K562 (cell line): Measurements from ENCODE around the gene RABL3.

Experiments used
- FOXP1 ChIP-seq: sonication (generic); formaldehyde crosslinking; IDR thresholded peaks from 2 replicates; pipeline ENCODE4 v1.8.0; 2022; ENCODE audit warnings: mild to moderate bottlenecking, missing genetic modification reagents
- ZFP36 ChIP-seq: fragments of 150-350 bp; IDR thresholded peaks from 2 replicates; pipeline ENCODE4 v1.6.1; 2018; ENCODE audit warnings: low read length, low read depth; ENCODE audit not compliant: partially characterized antibody

DNA sequence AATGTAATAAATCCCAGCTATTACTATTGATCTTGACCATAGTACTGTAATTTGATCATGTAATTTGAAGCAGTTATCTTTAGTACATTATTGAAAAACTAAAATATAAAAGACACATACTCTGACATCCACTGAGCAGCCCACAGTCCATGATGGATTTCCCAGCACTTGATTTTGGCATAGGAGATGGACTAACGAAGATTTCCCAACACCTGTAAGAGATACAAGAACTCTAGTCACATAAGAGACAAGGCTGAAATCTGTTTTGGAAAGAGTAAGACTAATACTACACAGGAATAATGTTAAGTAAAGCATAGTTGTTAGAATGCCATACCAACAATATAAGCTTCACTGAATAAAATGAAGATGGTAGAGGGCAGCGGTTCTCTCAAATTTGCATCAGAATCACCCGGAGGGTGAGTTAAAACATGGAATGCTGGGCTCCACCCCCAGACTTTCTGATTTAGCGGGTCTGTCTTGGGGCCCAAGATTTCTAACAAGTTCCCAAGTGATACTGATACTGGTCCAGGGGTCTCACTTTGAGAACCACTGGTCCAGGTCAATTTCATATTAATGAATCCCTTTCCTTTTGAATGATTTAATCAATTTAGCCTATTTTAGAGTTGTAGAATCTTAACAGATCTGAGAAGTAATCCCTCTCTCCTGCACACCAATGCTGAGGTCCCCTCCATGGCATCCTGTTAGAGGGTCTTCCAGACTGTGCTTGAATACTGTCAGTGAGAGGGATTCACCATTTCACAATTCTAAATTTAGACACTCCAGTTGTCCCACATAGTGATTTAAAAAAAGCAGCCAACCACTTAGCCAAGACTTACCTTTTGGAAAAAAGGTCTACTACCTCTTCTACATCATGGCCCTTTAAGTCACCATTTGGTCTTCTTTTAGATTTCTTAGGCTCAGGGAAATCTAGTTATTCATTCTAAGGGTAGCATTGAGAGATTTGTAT is 11.5 kb downstream of the RABL3 start:
- TF ChIP-seq FOXP1 (CRISPR knock-in tag): no peak
- no peak for TF ChIP-seq ZFP36
